Left forelimb (tissue), 1 donor: ENCODE results near the gene RFLNA.

Experiments used
- DNase-seq: peaks from one replicate; pipeline ENCODE4 v3.0.0-alpha.2; 2018; ENCODE audit warnings: low spot score

The RFLNA gene

DNA sequence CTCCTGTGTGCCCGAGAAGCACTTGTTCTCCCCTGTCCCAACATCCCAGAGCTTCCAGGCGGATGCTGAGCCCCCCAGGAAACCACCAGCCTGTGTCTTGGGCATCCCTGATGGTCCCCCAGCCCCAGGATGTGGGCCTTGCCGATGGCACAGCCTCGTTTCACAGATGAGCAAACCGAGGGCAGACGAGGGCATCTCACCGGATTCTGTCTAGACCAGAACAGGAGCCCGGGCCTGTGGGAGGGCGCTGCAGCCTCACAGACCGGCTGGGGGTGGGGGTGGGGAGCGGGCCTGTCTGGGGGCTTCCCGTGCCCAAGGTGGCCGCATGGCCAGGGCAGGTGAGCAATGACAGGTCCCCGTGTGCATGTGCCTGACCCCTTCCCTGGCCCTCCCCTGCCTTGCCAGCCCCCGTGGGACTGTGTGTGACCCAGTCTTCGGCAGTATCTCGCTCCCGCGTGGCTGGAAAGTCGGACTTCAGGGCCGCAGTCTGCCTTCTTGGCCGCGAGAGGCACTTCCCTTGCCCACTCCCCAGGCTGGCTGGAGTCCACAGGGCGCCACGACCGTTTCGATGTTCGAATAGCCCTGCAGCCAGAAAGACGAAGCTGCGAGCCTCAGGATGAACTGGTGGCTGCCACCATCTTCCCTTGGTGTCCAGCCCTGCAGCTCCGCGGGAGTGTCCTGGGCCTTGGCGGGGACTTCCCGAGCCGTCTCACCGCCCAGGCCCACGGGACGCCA lies 8.9 kb downstream of the RFLNA start:
- DNase-seq: no peak

- DNase-seq: no peak
Measured at GRCh38 chr12:124304314-124304790, 9.5 kb downstream of the RFLNA start.

DNA sequence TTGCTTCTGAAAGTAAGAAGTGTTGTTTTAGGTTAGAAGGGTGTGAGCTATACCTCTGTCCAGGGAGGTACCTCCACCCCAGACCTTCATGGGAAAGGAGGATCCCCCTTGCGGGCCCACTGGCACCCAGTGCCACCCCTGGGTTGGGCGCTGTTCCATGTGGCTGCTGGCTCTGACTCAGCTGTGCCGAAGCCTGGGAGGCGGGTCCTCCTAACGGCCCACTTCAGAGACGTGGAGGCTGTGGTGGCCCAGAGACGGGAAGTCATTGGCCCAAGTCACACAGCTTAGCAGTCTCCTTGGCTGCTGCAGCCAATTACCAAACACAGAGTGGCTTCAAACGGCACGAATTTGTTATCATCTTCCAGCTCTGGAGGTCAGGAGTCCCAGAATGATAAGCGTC lies 10.2 kb downstream of the RFLNA start:
- no peak for DNase-seq

DNA sequence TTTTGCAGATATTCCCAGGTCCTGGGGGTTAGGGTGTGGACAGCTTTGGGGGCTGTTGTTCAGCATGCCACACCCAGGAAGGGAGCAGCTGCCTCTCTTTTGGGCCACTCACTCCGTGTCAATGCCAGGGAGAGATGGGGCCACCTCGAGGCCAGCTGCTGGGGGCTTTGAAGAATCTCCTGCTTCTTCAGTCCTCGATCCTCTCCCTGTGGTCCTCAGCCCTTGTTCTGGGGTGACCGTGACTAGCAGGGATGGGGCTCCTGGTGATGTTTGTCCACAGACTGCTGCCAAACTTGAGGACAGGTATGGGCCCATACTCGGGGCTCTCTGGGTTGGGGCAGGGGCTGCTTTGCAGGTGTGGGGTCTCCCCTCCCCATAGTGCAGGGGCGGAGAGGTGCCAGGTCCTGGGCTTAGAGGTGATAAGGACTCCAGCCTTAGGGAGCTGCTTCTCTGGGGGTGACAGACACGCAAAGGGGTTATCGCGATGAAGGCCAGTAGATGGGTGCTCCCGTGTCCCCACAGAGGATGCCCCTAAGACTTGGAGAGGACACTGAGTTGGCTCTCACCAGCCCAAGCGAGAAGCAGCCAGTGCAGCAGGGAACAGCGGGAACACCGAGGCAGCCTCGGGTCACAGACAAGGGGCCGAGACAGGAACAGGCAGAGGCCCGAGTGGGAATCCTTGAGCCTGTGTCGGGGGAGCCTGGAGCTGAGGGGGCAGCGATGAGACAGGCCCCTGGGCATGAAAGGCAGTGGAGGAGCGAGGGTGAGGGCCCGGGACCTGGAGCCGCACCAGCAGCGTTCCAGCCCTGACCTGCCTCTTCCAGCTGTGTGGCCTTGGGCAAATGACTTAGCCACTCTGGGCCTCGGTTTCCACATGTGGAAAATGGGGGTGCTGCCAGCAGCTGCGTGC lies 11.1 kb downstream of the RFLNA start:
- DNase-seq: no peak

DNA sequence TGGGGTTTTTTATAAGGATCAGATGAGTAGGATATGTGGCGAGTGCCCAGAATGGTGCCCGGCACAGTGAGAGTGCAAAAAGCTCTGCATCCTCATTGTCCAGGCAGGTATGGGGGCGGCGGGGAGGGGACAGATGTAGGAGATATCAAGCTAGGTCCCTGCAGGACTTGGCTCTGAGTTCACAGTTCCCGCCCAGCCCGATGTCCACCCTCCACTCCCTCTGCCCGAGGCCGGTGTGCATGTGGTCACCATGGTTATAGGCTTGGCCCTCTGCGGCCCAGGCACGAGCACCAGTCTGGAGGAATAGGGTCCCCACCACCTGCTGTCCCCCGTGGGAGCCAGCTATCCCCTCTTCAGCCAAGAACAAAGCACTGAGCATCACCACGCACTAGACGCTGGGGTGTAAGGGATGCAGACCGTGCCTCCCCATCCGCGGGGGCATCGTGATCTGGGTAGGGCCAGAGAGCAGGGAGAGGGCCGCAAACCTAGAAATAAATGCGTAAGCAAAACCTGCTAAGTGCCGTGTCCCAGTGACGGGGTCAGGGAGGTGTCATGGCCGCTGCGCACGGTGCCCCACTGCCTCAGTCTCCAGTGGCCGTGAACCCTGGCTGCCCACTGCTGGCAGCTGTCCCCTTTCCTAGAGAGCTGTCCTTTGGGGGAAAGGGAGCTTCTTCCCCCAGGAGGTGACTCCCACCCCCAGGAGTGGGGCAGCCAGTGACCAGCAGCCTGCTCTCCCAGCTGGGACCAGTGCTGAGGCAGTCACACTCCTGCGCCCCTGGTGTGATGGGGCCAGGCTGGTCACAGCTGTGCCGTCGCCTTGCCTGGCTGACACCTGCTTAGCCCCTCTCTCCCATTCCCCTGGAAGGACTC lies 12.0 kb downstream of the RFLNA start:
- DNase-seq: no peak

DNA sequence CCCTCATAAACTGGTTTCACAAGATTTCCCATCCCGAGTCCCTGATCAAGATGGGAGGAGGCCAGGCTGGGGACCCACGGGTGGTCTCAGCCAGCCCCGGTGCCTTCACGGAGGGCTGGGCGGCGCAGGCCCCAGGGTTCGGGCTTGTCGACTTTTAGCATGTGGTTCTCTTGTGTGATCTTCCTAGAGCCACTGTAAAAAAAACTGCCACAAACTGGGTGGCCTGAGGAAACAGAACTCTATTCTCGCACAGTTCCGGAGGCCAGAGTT lies 12.6 kb downstream of the RFLNA start:
- DNase-seq: no peak

DNA sequence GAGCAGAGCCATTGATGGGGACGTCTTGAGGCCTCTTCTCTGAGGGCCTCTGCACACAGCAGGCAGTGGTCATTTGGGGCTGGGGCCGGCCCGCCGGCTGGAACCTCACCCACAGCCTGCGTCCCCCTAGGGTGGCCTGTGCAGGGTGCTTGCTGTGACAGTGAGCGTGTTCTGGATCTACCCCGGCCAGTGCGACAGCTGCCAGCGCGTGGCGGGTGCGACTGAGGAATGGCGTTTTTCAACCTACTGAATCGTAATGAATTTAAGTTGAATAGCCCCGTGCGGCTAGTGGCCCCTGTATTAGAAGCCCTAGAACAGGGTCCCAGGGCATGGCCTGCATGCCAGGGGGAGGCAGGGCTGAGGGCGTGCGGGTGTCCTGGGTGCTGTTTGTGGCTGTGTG lies 13.8 kb downstream of the RFLNA start:
- no peak for DNase-seq

DNA sequence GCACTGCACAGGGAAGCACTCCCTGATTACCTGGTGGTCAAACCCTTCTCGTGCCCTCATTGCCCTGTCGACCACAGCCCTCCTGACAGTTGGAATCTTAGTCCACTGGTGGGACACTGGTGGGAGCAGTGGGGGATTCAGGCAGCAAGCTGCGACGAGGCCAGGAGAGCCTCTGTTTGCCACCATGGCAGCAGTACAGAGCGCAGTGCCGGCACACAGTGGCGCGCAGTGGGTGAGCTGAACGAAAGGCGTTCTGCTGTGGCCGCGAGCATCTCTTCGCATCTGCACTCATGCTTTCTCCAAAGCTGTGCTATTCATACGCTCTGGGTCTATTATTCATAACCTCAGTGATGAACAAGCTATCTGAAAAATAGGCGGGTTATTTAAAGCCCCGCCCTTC lies 14.3 kb downstream of the RFLNA start:
- no peak for DNase-seq

DNA sequence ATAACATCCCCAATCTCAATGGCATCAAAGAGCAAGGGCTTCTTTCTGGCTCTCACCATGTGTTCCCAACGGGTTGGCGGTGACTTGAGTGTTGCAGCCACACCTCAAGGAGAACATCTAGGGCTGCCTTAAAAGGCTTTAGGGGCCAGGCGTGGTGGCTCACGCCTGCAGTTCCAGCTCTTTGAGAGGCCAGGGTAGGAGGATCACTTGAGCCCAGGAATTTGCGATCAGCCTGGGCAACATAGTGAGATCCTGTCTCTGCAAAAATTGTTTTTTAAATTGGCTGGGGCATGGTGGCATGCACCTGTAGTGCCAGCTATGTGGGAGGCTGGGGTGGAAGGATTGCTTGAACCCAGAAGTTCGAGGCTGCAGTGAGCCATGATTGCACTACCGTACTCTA lies 14.9 kb downstream of the RFLNA start:
- no peak for DNase-seq

DNA sequence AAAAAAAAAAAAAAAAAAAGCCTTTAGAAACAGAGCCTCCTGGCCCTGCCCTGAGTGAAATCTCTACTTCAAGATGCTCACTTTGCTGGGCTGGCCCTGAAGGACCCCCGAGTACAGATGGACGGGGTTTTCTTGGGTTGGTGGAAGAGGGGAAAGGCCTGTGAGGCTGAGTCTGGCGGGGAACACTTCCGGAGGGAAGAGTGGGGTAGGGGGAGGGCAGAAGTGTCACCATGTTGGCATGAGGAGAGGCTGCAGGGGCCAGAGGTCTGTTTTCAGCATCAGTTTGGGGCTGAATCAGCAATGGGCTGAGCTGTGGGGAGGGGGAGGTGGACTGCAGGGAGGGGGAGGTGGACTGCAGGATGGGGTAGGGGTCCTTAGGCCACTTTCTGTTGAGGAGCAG lies 15.3 kb downstream of the RFLNA start:
- no peak for DNase-seq

DNA sequence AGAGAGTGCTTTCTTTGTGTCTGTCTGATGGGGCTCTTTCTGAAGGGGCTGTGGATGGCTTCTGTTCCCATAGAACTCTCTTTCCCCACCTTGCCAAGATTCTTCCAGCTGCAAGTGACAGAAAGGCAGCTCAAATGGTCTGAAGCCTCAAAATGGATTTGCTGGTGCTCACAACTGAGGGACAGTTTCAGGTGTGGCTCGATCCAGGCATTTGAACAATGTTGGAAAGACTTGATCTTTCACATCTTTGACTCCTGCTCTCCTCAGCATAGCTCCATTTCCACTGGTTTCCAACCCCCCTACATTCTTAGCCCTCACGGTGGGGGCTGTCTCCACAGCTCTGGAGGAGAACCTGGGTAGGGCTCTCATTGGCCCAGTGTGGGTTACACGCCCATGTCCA lies 15.9 kb downstream of the RFLNA start:
- DNase-seq: no peak

DNA sequence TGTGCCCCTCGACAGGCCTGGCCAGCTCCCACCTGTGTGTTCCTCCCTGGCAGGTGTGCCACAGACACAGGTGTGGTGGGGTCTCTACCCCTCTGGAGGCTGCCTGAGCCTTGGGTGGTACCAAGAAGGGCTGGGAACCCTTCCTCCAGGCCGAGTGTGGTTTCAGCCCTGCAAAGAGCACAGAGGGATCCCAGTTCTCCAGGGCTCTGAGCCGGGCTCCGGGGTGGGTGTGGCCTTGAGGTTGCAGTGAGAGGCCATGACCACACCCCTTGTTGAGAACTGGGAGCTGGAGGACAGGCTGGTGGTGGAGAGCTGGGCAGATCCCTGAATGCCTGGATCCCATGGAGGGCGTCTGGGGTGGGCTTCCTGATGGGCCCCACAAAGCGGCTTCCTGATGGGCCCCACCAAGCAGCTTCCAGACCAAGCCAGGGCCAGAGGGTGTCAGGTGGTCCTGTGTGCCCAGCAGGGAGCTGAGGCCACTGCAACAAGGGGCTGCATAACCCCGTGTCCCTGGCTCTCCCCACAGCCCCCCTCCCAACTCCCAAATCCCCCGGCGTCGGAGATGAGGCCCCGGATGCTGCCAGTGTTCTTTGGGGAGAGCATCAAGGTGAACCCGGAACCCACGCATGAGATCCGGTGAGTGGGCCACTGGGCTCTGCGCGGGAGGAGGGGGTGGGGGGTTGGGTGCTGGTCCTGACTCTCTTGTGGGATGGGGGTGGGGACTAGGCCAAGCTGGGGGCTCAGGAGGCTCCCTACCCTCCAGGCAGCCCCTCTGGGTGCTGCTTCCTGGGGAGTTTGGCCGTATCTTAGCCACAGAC lies 16.6 kb downstream of the RFLNA start:
- no peak for DNase-seq

DNA sequence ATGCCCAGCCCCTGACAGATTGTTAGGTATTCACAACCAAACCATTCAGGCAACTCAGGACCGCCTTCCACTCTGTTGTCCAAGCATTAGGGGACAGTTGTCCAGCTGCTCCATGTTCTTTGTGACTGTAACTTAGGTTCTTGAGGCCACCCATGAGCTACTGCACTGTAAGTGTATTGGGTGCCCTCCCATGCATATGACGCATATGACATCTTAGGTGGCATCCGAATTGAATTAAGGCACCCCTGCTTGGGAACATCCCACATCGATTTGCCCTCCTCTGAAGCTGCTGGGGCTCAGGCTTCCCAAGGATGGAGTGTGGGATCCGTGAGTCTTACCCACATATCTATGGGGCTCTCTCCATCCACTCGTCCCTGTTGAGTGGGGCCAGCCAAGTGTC lies 17.7 kb downstream of the RFLNA start:
- DNase-seq: no peak

GRCh38 chr12:124314207-124314606 lies 19.3 kb downstream of the RFLNA start:
- no peak for DNase-seq

- no peak for DNase-seq
Measured at GRCh38 chr12:124314766-124315165, 19.9 kb downstream of the RFLNA start.

GRCh38 chr12:124315372-124316044 lies 20.6 kb downstream of the RFLNA start:
- DNase-seq: no peak

DNA sequence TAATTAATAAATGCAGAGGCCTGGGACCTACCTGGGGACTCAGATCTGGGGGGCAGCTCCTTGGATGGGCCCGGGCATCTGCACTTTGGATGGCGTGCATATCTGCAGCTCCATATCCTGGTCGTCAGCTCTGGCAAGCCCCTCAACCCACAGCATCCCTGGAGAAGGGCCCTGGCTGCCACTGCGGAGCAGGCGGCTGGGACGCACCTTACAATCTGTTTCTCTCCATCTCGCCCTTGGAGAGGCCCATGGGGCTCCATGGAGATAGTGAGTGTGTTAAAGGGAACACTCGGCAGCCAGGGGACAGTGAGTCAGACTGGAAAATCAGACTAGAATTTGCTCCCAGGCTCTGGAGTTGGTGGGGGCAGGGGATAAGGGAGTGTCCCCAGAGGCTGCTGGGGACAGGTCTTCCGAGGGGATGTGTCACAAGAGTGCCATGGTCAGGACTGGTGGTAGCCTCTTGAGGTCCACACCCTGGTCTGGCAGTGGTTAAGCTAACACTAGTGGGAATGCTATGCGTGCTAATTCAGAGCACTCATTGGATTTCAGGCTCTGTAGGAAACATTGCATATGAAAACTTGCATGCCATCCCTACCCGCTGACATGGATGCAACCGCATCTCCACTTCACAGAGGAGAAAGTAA lies 21.5 kb downstream of the RFLNA start:
- DNase-seq: no peak

- DNase-seq: no peak
Measured at GRCh38 chr12:124317400-124317799, 22.5 kb downstream of the RFLNA start.

DNA sequence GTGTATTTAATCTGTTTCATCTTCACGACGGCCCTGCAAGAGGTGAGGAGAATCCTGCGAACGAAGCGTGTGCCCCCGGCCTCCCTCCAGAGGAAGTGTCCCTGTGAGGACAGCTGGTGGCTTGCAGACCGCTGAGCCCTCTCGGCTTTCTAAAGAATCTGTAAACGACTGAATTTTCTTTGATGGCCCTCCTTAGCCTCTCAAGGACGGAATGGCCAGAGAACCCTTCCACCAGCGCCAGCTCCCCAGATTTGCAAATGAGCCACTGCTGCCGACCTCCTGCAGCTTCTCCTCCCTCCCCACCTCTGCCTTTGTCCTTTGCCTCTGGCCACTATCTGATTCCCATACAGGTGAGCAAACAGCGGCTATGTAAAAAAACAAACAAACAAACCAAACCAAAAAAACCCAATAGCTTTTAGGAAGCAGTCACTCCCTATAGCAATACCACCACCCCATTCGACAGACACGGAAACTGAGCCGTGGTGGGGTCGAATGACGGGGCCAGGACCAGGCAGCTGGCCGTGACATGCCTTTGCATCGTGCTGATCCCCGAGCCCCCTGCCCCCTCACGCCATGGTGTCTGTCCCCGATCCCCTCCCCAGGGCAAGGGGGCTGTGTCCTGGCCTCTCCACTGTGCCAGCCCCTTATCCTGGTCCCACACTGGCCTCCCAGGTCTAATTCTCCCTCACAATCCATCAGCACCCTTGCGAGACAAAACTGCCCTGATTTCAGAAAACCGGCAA lies 23.6 kb downstream of the RFLNA start:
- DNase-seq: no peak
